ENCODE data around the gene SDK2. TPM values are rescaled to one million over a fixed set of nuclear protein-coding genes. Genes with fewer than 3 reads are reported as not detected.

Gene SDK2
- total RNA-seq, 1 donor: 17.2 TPM

DNA sequence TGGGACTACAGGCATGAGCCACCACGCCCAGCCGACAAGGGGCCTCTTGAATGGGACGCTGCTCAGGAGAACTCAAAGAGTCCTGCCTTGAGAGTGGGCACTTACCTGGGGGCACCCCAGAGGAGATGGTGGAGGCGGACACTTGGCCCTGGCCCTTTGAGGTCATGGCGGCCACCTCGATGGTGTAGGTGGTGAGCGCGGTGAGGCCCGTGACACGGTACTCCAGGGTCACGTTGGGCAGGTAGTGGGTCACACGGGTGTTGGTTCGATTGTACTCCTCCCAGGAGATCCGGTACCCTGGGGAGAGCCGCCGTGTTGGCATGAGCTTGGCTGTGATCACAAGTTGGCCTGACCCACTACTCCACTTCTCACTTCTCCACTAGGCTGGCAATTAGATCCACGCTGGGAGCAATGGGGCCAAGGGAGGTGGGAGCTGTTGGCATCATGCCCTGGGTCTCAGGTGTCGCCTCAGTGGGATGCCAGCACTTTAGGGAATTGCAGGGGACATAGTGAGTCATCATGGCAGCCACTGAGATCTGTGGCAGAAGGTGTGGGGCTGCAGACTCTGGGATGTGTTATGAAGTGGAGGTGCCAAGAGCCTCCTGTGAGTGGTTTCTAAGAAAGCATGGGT is 243.2 kb downstream of the SDK2 start:
- no peak for DNase-seq (ENCODE audit: low read depth in 2 of 3, low spot score in 2 of 3)

DNA sequence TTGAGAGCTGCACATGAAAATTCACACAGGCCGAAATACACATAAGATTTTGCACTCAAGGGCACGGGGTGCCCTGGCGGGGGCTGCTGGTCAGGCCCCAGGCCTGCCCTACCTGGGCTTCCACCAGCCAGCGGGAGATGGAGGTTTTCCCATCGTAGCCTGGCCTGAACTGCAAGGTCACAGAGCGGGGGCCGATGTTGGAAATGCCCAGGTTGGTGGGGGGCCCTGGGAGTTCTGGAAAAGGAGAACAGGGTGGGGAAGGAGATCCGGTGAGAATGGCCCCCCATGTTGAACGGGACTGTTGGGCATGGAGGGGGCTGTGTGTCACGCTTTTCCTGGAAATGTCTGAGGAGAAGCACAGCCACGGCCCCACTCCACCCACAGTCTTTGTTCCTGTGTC is 245.2 kb downstream of the SDK2 start:
- no peak for DNase-seq (ENCODE audit: low read depth in 2 of 3, low spot score in 2 of 3)

DNA sequence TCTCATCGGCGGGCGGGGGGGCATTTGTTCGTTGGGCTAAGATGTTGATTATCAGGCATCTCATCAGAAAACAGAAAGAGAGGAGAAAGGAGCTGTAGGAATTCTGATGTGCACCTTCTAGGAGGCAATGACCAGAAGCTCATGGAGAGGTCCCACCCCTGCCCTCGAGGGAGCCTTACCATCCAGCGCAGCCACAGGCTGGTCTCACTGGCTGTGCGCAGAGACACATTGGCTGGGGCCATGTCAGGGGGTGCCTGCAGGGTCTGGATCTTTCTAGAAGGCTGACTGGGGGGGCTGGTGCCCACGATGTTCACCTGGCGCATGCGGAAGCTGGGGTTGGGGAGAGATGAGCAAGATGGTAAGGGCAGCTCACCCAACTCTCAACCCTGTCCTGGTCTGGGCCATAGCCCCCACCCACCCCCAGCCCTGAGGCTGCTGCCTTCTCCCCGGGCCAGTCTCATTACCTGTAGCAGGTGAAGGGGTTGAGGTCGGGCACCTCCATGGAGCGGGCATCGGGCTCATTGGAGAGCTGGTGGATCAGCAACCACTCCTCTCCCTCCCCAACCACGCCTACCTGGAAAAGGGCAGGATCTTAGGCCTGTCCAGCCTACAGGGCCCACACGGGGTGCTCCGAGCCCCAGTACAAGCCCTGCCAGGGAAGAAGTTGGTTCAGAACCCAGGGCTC is 246.2 kb downstream of the SDK2 start:
- DNase-seq (ENCODE audit: low read depth in 2 of 3, low spot score in 2 of 3): no peak

DNA sequence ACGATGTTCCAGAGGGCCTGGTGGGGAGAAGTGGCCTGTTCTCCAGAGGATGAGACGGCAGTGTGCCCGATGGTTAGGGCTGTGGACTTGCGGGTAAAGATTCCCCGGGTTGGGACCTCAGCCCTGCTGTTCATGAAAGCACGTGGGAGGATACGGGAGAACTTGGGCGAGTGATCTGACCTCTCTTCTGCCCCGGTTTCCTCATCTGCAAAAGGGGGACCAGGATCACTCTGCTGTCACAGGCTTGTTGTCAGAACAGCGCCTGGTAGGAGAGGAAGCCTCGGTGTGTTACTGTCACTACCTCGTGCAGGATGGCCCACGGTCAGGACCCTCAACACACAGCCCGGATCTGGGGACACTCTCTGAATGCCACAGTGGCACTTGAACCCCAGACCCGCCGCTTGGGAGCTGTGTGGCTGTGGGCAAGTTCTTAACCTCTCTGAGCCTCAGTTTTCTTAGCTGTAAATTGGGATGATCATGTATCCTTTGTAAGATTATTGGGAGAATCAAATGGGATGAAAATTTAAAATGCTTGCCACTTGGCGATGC is 246.9 kb downstream of the SDK2 start:
- no peak for DNase-seq (ENCODE audit: low read depth in 2 of 3, low spot score in 2 of 3)

DNA sequence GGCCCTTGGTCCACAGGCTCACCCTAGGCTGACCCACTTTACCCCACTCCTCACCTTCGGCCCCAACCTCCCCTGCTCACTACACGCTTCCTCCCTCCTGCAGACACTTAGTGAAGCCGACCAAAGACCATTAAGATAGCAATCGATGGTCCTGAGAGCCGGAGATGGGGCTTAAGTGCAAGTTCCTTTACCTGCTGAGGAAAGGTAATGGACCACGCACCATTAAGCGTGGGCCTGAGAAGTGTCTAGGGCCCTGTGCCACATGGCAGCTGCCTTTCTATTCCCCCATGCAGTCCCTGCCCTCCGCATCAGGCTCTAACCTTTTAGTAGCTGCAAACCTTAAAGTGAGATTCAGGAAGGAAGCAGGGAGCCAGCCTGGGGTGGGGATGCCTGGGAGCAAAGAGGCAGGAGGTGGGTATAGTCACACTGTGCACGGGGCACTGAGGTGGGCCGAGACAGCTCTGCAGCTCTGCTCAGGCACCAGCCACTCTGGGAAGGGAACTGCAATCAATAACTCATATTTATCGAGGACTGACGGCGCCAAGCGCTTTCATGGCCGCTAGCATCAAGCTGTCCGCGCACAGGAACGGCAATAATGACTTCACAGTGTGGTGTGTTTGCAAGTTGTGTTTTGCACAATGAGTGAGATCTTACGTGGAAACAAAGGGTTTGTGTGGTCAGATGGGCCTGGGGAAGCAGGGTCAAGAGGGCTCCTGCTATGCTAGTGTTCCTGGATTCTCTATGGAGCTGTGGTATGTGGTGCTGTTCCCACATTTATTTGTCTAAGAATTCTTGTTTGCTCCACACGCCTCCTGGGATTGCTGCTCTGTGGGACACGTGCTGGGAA is 247.6 kb downstream of the SDK2 start:
- no peak for DNase-seq (ENCODE audit: low read depth in 2 of 3, low spot score in 2 of 3)

DNA sequence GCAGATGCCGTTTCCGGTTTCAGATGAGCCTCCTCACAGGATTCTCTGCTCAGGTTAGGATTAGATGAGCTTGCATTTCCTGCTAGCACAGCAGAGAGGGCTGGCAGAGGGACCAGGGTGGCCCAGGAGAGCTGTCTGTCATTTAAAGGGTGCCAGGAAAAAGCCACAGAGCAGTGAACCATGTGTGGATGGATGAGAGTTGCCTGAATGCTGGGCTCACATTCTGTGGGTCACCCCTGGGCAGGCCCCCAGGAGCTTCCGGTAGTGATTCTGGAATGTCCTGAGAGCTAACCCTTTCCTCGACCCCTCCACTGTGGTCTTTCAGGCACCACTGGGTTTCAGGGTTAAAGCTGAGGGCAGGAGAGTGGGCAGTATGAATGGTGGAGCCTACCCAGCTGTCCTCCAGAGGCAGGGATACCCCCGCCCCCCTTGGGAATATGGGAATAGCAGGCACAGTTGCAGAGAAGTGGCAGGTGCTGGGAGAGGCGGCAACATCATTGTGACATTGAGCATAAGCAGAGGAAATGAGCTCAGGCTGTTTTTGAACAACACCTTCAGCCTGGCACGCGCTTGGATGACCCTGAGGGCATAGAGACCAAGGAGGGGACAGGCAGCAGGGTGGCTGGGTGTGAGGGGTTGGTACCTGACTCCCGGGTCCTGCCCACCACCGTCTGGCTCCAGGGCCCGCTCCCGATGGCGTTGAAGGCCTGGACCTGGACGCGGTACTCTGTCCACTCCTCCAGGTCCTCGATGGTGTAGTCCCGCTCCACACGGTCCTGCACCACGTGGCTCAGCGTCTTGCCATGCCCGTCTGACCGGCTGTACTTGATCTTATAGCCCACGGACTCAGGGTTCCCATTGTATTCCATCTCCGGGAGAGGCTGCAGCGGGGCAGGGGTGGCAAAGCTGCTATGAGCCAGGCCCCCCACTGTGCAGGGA is 249.5 kb downstream of the SDK2 start:
- DNase-seq (ENCODE audit: low read depth in 2 of 3, low spot score in 2 of 3): no peak

DNA sequence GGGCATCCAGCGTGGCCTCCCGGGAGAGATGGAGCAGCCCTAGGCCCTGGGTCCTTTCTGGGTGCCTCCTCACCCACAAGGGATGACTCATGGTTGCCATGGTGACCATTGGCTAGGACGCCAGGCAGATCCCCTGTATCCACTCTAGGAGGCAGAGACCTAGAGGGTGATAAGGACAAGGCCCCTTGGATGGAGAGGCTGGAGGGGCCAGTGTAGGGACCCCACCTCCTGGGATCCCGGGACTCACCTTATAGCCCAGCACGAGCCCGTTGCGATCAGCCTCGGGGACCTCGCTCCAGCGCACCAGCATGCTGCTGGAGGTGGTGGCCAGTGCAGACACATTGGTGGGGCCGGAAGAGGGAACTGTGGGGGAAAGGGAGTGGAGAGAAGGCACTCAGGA is 250.3 kb downstream of the SDK2 start:
- DNase-seq (ENCODE audit: low read depth in 2 of 3, low spot score in 2 of 3): peak in 1 of 3 donors; percentile 4

DNA sequence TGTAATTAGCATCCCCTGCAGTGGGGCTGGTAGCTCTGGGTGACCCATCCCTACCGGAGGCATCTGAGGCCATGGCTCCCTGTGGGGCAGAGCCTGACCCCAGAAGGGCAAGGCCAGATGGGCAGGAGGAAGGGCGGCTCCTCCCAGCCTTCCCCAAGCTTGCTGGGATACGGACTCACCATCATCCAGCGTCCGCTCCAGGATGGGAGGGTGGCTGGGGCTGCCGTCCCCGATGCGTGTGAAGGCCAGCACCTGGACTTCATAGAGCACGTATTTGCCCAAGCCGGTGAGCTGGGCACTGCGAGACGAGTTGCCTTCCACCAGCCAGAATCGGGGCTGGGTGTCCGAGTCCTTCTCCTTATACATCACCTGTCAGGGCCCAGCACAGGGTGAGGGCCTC is 250.9 kb downstream of the SDK2 start:
- no peak for DNase-seq (ENCODE audit: low read depth in 2 of 3, low spot score in 2 of 3)

DNA sequence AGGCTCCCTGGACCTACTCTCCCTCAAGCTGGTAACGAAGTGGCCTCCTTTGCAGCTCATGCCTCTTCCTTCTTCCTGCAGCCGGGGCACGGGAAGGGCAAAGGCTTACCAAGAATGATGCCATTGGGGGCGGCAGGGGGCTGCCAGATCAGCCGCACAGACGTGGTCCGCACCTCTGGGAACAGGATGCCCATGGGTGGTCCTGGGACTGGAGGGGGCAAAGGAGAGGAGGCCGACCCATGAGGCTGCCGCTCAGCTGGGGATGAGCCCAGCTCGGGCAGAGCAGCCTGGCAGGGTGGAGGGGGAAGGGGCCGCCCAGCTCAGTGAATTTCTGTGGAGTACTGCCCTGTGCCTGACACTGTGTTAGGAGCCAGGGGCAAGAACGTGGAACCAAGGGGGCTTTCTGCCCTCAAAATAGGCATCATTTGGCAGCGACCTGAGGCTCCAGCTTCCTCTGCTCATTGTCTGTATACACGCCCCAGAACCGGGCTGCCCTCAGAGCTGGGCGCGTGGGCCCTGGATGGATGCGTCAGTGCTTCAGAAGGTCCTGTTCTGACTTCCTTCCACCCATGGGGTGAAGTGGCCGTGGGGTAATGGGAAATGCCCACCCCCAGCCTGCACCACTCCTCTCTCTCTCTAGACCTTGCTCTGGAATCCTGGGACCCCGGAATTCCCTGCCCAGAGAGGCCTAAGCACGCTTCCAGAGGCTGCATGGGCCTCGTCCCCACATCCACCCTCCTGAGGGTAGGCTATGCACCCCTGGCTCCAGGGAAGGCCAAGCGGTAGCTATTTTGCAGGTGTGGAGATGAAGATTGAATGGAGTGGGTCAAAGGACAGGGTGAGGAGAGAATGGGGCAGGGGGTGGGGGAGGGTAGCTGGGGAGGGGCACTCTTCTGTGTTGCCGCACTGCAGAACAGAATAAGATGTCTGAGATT is 252.6 kb downstream of the SDK2 start:
- no peak for DNase-seq (ENCODE audit: low read depth in 2 of 3, low spot score in 2 of 3)

DNA sequence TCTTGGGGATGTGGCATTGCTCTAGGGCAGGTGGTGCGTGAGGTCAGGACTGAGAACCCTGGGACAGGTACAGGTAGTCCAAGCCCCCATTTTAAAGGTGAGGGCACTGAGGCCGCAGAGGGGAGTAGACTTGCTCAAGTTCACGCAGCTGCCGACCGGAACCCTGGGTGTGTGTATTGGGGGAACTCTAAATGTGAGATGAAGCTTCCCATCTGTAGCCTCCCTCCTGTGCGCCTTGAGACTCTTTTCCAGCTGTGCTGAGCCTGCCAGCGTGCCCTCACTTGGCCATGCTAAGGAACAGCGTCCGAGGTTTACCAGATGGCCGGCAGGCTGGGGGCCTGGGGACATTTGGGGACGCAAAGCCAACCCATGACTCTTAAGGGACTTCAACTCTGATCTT is 253.4 kb downstream of the SDK2 start:
- no peak for DNase-seq (ENCODE audit: low read depth in 2 of 3, low spot score in 2 of 3)

DNA sequence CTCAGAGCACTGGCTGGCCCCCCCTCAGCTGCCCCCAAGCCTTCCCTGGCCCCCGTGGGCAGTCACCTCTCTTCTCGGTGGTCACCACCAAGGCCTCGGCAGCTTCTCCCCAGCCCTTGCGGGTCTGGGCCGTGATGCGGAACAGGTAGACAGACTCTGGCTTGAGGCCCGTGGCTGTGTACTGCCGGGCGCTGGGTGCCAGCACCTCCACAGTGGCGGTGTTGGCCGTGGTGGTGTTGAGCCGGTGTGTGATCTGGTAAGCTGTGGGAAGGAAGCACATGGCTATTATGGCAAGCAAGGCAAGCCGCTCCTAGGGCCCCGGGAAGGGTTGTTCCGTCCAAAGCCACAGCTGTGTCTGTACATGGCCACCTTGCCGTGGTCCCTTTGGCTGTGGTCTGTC is 254.0 kb downstream of the SDK2 start:
- DNase-seq (ENCODE audit: low read depth in 2 of 3, low spot score in 2 of 3): no peak

DNA sequence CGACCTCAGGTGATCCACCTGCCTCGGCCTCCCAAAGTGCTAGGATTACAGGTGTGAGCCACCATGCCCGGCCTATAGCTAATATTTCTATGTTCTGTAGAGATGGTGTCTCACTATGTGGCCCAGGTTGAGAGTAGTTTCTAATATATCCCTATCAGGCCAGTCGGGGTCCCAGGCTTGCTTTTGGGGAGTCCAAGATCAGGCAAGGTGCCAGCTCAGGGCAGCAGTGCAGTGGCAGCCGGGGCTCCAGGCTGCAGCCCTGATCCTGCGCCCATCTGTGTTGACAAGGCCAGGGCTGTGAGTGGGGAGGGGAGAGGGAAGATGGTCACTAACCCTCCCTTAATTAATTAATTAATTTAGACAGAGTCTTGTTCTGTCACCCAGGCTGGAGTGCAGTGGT is 254.8 kb downstream of the SDK2 start:
- DNase-seq (ENCODE audit: low read depth in 2 of 3, low spot score in 2 of 3): no peak

DNA sequence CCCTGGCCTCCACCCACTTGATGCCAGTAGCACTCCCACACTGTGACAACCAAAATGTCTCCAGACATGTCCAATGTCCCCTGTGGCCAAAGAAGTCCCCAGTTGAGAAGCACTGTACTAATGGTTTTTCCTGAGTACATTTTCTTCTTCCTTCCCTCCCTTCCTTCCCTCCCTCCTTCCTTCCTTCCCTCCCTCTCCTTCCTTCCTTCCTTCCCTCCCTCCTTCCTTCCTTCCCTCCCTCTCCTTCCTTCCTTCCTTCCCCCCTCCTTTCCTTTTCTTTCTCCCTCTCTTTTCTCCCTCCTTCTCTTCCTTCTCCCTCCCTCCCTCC is 255.7 kb downstream of the SDK2 start:
- no peak for DNase-seq (ENCODE audit: low read depth in 2 of 3, low spot score in 2 of 3)

DNA sequence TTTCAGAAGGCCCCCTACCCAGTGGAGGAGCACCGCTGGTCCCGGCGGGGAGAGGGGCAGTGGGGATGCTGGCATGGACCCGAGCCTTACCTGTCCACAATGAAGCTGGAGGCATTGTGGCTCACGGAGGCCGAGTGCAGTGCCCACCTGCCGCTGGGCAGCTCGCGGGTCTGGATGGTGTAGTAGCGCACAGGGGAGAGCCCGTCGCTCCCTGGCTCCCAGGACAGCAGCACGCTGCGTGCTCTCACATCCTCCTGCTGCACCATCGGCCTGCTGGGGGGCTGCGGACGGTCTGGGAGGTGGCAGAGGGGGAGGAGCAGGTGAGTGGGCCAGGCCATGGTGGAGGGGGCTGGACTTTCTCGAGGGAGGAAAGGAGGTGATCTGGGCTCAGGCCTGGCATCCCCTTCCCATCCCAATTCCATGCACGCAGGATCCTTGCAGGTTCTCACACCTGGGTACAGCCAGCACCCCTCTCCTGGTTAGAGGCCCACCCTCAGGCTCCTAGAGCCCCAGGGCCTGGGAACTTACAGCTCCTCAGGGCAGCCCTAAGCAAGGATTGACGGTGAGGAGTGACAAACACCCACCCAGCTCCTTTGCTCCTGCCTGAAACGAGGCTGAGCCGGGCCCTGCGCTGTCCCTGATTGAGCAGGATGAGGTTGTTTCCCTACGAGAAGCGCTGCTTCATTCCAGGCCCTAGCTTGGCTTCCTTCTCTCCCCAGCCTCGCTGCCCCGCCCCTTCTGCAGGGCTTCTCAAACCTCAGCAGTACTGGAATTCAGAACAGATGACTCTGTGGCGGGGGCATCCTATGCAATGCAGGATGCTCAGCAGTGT is 256.3 kb downstream of the SDK2 start:
- no peak for DNase-seq (ENCODE audit: low read depth in 2 of 3, low spot score in 2 of 3)

DNA sequence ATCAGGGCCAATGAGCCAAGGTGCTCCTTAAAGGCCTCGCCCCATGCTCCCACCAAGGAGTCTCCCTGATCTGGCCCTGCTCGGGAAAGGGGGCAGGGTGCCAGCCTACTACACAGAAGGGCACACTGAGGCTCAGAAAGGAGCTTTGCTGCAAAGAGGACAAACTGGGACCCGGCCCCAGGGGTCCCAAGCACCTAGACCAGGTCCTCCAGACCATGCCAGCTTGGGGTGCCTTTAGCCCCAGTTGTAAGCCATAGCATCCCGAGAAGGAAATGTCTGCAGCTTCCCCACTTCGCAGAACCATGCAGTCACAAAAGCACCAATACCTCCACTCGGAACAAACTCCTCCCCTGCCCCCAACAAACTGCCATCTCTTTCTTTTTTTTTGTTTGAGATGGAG is 257.7 kb downstream of the SDK2 start:
- no peak for DNase-seq (ENCODE audit: low read depth in 2 of 3, low spot score in 2 of 3)

DNA sequence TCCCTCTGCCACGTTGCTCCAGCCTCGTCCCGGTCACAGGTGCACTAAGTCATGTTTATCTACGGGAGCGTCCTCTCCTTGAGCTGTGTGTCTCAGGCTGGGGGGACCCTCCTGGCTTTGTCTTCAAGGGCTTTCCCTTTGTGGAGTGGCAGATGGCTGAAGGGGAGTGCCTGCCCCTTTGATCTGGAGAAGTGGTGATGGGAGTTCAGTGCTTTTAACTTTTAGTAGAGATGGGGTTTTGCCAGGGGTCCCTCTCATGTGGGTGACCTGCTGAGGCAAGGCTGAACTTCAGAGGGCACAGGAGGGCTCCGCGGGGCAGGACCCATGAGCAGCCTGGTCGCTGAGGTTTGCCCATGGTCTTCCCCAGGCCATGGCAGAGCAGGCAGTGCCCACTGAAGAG is 259.3 kb downstream of the SDK2 start:
- DNase-seq (ENCODE audit: low read depth in 2 of 3, low spot score in 2 of 3): no peak

DNA sequence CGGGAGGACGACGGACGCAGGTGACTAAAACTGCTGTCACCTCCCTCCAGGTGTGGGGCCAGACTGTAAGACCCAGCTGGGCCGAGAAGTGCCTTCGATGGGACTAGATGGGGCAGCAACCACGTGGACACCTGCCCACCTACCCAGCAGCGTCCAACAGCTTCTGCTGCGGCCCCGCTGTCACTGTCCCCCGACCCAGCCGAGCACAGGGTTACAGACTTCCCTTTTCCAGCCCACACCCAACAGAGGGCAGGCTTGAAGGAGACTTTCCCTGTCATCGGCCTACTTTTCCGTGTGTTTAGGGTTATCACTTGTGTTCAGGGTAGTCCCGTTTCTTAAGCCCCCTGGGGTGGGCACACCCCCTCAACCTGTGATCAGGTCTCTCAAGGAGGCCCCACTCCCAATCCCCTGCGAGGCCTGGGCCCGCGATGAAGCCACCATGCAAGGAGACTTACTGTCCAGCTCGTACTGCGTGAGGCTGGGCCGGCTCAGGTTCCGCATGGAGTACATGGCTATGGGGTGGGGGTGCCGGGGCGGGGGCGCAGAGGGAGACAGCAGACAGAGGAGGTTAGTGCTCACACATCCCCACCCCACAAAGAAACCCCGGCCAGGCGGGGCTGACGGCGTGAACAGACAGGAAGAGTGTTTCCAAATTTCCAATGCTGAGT is 263.7 kb downstream of the SDK2 start:
- no peak for DNase-seq (ENCODE audit: low read depth in 2 of 3, low spot score in 2 of 3)

DNA sequence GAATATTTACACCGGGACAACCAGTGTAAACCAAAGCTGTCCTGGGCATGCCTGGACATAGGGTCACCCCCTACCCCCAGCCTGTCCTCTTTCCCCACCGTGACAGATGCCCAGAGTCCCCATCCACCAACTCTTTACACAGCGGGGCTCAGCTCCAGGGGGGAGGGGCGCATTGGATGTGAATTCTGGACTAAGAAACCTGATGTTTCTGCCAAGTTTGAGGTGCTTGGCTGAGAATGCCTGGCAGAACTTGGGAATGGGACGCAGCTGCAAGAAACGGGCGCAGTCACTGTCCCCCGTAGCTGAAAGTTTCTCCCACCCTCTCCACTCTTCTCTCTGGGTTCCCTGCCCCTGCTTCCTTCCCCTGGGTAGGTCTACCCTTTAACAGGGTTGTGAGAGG is 264.4 kb downstream of the SDK2 start:
- DNase-seq (ENCODE audit: low read depth in 2 of 3, low spot score in 2 of 3): no peak
